Measurements from ENCODE around the gene MCF2.
A peak's percentile ranks its signal among the peaks of the same experiment; 100 is the strongest.

Gene MCF2

DNA sequence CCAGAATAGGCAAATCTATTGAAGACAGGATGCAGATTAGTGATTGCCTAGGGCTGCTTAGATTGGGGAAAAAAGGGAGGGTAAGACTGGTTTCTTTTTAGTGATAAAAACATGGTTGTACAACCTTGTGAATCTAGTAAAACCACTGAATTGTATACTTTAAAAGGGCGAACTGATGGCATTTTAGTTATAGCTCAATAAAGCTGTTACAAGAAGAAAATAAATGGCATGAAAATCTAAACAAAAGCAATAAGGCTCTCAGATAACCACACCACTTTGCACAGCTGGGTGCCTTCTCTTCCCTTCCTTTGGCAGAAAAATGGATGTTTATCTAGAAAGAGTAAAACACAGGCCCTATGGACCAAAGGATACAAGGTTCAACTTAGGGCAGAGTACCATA, 107.9 kb downstream of the MCF2 start:
- no peak for DNase-seq (ENCODE audit: low spot score)

DNA sequence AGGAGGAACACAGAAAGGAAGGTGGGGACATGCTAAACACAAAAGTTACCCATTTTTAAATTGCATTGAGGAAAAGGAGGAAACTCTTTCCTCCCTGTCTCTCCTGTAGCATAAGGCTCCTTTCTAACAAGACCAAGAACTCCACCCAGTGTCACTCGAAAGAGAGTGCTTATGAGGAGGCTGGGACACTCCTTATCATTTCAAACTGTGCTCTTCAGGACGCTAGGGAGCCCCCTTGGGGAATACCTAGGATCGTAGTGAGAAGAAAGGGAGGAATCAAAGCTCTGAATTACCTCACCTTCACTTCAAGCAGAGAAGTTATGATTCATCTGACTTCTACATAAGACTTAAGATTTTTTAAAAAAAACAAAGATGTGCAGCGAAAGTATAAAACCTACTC, 111.9 kb downstream of the MCF2 start:
- DNase-seq (ENCODE audit: low spot score) = no peak

DNA sequence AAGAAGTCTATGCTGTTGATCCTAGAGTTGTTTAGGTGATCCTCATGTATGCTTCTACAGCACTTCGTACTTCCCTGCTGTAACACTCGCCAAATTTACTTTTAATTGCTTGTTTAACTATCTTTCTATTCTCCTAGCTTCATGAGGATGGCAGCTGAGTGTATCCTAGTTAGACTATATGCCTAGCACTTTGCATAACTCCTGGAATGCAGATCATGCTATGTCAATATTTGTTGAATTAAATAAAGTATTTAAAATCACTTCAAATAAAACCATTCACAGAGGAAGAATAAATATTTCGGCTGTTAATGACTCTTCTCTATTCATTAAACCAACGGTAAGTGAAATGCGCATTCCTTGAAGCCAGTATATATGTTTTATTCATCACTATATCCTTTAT, 122.4 kb downstream of the MCF2 start:
- DNase-seq (ENCODE audit: low spot score) = no peak

- no peak for DNase-seq (ENCODE audit: low spot score)
Observed at GRCh38 chrX:139581068-139581467, 126.9 kb downstream of the MCF2 start.

- no peak for DNase-seq (ENCODE audit: low spot score)
Observed at GRCh38 chrX:139566981-139567380, 141.0 kb downstream of the MCF2 start.

- no peak for DNase-seq (ENCODE audit: low spot score)
Observed at GRCh38 chrX:139563251-139563650, 144.7 kb downstream of the MCF2 start.

DNA sequence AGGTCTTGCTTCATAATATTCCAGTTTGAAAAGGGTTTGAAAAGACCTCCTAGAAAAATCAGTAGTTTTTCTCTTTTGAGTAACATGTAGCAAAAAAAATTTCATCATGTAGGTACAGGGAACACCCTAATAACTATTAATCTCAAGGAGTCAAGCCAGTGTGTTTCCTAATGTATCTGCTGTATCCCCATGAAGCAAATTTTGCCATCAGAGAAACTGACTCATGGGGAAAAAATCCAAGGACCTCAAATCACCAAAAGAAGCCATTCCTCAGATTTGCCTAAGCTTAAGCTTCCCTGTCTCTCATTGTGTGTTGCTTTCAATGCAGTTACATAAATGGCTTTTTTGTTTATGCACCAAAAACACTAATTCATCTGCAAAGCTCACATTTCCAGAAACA, 147.7 kb downstream of the MCF2 start:
- no peak for DNase-seq (ENCODE audit: low spot score)

DNA sequence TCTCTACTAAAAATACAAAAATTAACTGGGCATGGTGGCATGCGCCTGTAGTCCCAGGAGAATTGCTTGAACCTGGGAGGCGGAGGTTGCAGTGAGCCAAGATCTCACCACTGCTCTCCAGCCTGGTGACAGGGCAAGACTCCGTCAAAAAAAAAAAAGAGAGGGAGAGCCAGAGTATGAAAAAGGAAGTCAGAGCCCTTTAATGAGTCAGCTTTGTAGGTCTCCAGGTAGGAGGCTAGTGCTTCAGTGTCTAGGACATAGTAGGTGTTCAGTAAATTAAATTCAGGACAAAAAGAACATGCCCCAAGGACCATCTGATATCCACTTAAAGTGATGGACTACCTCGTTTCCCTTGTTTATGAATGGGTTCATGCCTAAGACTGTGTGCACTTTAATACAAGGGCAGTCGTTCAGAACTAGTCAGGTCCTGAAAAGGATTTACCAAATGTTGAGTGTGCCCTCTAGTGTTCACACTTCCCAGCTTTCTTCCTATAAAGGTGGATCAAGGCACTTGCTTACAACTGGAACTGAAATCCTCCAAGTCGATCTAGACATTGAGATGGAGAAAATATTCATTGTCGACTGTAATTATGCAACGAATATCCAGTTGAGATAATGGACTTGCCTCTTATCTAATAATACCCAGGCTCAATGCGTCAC, 148.5 kb downstream of the MCF2 start:
- DNase-seq (ENCODE audit: low spot score) = peak; percentile 50

DNA sequence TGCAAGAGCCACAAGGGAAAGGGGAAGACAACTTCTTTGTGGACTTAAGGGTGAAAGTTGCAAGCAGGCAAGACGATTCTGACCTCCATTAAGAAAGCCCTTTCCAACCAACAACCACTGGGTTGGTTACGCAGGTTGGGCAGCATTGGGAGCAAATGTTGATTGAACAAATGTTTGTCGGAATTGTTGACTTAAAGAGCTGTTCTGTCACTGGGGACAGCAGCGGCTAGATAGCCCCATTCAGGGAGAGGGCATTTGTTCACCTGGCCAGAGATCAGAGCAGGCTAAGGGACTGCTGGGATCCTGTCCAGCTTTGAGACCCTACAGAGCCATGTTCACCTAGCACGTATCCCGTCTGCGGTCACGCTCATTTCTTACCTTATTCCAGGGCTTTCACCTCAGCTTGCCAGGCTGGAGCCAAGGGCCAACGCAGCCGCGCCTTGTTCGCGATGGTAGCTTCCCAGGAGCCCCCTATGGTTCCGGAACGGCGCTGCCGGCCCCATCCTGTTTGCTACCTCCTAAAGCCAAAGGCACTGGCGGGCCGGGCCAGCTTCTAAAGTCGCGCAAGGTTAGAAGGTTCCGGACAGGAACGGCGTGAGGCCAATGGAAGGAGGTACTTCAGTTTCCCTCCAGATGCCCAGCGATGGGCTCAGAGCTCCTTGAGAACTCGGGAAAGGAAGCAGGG, 152.8 kb downstream of the MCF2 start:
- DNase-seq (ENCODE audit: low spot score) = no peak

- DNase-seq (ENCODE audit: low spot score) = no peak
Observed at GRCh38 chrX:139554376-139554775, 153.6 kb downstream of the MCF2 start.

GRCh38 chrX:139544591-139544990, 163.4 kb downstream of the MCF2 start:
- no peak for DNase-seq (ENCODE audit: low spot score)

DNA sequence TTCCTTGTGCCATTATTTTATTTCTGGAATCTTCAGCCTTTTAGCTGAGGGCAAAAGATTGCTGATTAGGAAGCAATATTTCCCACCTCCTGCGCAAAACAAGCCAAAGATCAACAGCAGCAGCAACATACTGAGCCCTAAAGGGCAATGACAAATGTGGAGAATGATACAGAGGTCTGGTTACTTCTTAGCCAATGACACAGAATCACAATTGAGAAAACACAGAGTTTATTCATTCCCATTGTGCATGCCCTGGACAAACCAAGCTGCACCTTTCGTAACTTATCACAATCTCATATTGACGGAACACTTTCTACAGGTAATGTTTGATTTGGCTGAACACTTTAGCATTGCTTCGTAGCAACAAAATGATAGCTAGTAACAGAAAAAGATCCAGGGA, 164.0 kb downstream of the MCF2 start:
- no peak for DNase-seq (ENCODE audit: low spot score)

- DNase-seq (ENCODE audit: low spot score) = no peak
Observed at GRCh38 chrX:139542652-139543051, 165.3 kb downstream of the MCF2 start.

DNA sequence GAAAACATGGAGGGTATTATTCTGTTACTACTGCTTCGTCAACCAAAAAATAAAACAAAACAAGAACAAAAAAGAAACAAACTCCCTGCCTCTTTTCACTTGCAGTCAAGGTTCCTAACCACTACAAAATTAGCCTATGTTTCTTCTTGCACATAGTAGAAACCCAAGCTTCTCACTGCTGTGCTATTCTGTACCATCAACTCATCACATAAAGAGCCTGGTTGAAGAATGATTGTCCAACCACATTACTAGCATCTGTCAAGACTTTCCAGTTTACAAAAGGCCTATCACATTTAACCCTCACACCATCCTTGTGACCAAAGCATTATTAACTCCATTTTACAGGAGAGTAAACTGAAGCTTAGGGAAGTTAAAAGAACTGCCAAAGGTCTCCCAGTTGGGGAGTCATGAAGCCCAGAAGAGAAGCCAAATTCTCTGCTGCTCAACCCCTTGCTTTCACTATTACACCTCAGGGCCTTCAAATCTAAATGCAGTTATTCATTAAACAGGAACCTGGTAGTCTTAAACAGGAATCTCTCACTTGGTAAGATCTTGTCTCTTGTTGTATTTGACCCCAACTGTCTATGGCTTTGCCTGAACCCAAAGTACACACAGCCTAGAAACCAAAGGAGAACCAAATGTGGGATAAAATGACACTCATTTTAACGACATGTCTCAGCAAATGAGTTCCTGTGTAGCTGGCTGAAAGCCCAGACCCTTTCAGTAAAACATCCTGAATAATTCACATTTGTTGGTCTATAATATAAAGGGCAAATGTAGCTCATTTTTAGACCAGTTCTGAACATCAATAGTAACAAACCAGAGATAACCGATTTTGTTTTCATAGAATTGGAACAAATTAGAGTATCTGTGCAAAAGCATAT, 168.8 kb downstream of the MCF2 start:
- no peak for DNase-seq (ENCODE audit: low spot score)

GRCh38 chrX:139533444-139533843, 174.5 kb downstream of the MCF2 start:
- no peak for DNase-seq (ENCODE audit: low spot score)

DNA sequence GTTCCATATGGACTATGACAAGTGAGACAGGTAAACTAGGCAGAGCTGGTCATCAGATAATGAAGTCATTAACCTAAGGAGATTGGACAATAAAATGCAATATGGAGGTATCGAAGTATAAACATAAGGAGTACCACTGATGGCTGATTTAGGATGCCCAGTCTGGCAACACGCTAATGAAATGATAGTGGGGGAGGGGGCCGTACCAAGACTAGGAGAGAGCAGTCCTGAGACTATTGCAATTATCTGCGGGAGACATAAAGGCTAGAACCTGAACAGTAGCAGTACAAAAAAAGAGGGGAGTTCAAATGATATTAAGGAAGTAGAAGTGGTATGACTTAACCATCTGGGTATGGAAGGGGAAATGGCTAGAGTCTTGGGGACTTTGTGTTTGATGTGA, 175.1 kb downstream of the MCF2 start:
- DNase-seq (ENCODE audit: low spot score) = no peak
